Aorta (tissue), 5 donors: Measurements from ENCODE around the gene MCTP2. TPM values are rescaled to one million over a fixed set of nuclear protein-coding genes. Genes with fewer than 3 reads are reported as not detected.

ENCODE experiments used
- ATAC-seq: fragments of 200-7000 bp; cut with Tn5 transposase; one replicate; pipeline ENCODE4 v1.9.1; 2022; ENCODE audit warnings: moderate library complexity; ENCODE audit not compliant: low FRiP score
- DNase-seq, 2 donors: peaks; one replicate each; pipeline ENCODE4 v3.0.0-alpha.2; 2020
- H3K27ac ChIP-seq, 2 donors: one replicate each; pipeline ENCODE4 v1.5.1; 2013; ENCODE audit warnings: low read length in 2 of 2, mild to moderate bottlenecking in 2 of 2, moderate library complexity in 2 of 2, control low read depth in 1 of 2, inconsistent platforms in 1 of 2, low read depth in 1 of 2
- H3K27me3 ChIP-seq, 2 donors: one replicate each; pipeline ENCODE4 v1.6.1; 2013; ENCODE audit warnings: control low read depth in 1 of 2, low read length in 1 of 2, mild to moderate bottlenecking in 1 of 2, moderate library complexity in 1 of 2; ENCODE audit not compliant: insufficient read depth in 2 of 2, control insufficient read depth in 1 of 2
- H3K36me3 ChIP-seq, 2 donors: one replicate each; pipeline ENCODE4 v1.6.1; 2013; ENCODE audit warnings: control low read depth in 1 of 2, low read length in 1 of 2, mild to moderate bottlenecking in 1 of 2; ENCODE audit not compliant: insufficient read depth in 2 of 2, control insufficient read depth in 1 of 2
- H3K4me1 ChIP-seq, 2 donors: one replicate each; pipeline ENCODE4 v1.6.1; 2013; ENCODE audit warnings: low read length in 2 of 2, control low read depth in 1 of 2, mild to moderate bottlenecking in 1 of 2, moderate library complexity in 1 of 2; ENCODE audit not compliant: insufficient read depth in 2 of 2, control insufficient read depth in 1 of 2
- H3K4me3 ChIP-seq, 2 donors: one replicate each; pipeline ENCODE4 v1.5.1; 2013; ENCODE audit warnings: low read length in 2 of 2, control low read depth in 1 of 2, mild to moderate bottlenecking in 1 of 2
- H3K9me3 ChIP-seq: one replicate; pipeline ENCODE4 v1.6.1; 2013; ENCODE audit warnings: mild to moderate bottlenecking, low read length; ENCODE audit not compliant: control insufficient read depth
- WGBS, 2 donors: extraction: QIAGEN DNeasy Blood & Tissue Kit; methylation state at CpG; one replicate each; pipeline ENCODE4 v1.1.7; 2013; 5-methylcytosine and 5-hydroxymethylcytosine counted together
- intact Hi-C, 2 donors: fragments of 100-400 bp; cut with DNase I; formaldehyde crosslinking; loops; one replicate each; pipeline versions ENCODE4 v1.14.2 to v1.15.0; 2022
- polyA plus RNA-seq, 2 donors: library from polyadenylated mRNA; stranded (reverse); fragments of 200-250 nt; gene quantifications; one replicate each; pipeline ENCODE4 v1.2.3, GENCODE V29; 2013
- total RNA-seq, 2 donors: library from RNA; stranded (reverse); fragmentation: NEBNext Ultra II Directional; extraction: Animal tissue kit (Norgen Biotek cat#: 25700); gene quantifications; one replicate each; pipeline ENCODE4 v1.2.1, GENCODE V29; 2021
- donor health status: healthy with polysubstance abuse.
- donor health status: Bipolar disorder and iron deficiency.
- donor health status: DM: no; HTN: no; CAD: no.
- donor health status: DM: no; HTN: no; CAD: no.
- donor health status: DM: yes; HTN: yes; CAD: no.

MCTP2 gene
- total and polyA plus RNA-seq, 4 donors, result 0.13 to 9.6 (median 4.3) TPM

DNA sequence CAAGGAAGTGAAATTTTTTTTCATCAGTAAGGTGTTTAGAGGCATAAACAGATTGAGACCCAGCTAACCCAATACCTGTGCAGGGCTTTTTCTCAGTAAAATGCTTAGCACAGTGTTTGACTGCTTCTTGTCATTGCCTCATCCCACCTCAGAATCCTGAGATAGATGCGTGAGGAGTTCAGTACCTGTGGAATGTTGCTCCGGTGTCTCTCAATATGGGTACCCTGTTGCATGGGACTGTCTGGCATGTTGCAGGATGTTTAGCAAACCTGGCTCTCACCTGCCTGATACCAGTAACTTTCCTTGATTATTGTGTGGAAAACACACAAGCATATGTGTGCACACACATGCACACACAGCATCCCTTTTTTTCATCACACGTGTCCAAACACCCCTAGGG lies 128.4 kb downstream of the MCTP2 start:
- Histone ChIP-seq H3K9me3 (peaks cover 3% of the 10 kb centered on the region), H3K27ac (no peak overlapping the region), H3K36me3 (no peaks in the 10 kb centered on the region), H3K27me3 (no peaks in the 10 kb centered on the region), H3K4me1 (no peaks in the 10 kb centered on the region), H3K4me3 (no peak overlapping the region)
- intact Hi-C loops, result no loop called here
- DNase-seq, result no peak
- ATAC-seq, result no peak
- WGBS, 2 donors, result 92 to 95% methylated on average over 3 of the region's 3 CpGs

DNA sequence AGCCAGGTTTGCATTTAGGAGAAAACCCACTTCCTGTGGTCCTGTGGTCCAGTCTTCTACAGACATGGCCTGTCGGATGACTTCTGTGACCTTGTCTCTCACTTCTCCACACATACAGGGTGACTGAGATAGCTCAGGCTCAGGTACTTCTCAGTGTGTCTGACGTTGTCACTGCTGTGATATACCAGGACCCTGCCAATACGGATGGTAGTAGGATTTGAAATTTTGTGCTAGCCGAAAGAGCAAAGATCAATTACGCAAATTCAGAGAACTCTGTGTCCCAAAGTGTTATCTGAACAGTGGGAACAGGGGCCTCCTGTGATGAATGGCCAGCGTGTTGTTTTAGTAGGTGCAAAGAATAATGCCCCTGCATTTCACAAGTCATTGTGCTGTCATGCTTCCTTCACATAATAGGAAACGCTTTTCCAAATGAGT lies 128.9 kb downstream of the MCTP2 start:
- ATAC-seq (no peak), DNase-seq (no peak)
- Histone ChIP-seq H3K27me3 (no peaks in the 10 kb centered on the region), H3K4me3 (no peak overlapping the region), H3K36me3 (no peaks in the 10 kb centered on the region), H3K9me3 (peaks cover 3% of the 10 kb centered on the region), H3K27ac (no peak overlapping the region), H3K4me1 (no peaks in the 10 kb centered on the region)
- intact Hi-C loops, result no loop called here
- WGBS, 2 donors, result 85 to 87% methylated on average over 7 of the region's 7 CpGs

DNA sequence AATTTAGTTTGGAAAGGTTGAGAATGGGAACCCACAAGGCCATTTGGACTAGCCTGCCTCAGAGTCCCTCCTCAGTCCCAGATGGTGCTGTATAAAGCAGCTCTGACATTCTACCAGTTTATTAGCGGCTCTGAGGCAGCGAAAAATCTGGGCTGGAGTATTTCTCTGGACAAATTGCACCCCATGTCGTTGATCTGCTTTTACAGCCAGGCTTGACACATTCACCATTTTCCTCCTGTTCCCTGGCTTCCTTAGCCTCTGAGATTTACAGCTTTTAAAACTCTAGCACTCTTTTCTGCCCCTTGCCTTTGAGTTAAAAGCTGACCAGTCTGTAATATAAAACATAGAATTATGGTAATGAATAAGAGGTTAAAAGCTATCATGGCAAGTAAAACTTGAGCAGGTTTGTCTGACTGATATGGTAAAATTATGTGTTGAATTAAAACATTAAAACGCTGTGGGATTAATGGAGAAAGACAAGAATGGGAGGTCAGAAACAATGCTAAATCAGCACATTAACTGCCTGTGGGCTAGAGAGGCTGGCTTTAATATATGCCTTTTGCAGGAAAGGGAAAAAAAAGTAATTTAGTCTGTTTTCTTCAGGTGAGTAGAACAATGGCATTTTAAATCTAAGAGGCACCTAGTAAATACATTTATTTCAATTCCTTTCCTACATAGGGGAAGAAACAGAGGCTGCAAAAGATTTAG lies 131.2 kb downstream of the MCTP2 start:
- 57 to 60% methylated on average over 4 of the region's 4 CpGs for WGBS, 2 donors
- H3K4me1 ChIP-seq, result no peaks in the 10 kb centered on the region
- ATAC-seq (no peak), DNase-seq (no peak)
- no peaks in the 10 kb centered on the region for H3K36me3 ChIP-seq
- no peak overlapping the region for H3K27ac ChIP-seq
- intact Hi-C loops, result no loop called here
- H3K27me3 ChIP-seq, result no peaks in the 10 kb centered on the region
- peaks cover 3% of the 10 kb centered on the region for H3K9me3 ChIP-seq
- H3K4me3 ChIP-seq, result no peak overlapping the region

DNA sequence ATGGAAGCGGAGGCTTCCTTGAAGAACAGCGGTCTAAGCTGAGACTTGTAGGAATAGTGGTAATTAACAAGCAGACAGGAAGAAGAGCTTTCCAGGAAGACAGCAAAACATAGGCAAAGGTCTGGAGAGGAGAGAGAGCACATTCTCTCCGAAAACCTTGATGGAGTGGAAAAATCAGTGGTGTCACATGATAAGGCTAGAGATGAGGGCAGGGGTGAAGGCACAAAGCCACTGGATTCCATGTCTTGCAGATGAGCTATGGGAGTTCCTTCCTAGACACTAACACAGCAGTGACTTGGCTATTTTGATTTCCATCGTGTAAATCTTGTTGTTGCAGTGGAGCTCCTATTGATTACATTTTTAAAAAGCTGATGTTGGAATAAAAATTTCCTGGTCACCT lies 132.0 kb downstream of the MCTP2 start:
- no peak overlapping the region for H3K4me3 ChIP-seq
- no peaks in the 10 kb centered on the region for H3K4me1 ChIP-seq
- WGBS, 2 donors, result 65 to 77% methylated on average over 4 of the region's 4 CpGs
- intact Hi-C loops, result no loop called here
- no peaks in the 10 kb centered on the region for H3K36me3 ChIP-seq
- no peak for ATAC-seq
- no peak for DNase-seq
- H3K27ac ChIP-seq, result no peak overlapping the region
- H3K9me3 ChIP-seq, result peaks cover 3% of the 10 kb centered on the region
- no peaks in the 10 kb centered on the region for H3K27me3 ChIP-seq

DNA sequence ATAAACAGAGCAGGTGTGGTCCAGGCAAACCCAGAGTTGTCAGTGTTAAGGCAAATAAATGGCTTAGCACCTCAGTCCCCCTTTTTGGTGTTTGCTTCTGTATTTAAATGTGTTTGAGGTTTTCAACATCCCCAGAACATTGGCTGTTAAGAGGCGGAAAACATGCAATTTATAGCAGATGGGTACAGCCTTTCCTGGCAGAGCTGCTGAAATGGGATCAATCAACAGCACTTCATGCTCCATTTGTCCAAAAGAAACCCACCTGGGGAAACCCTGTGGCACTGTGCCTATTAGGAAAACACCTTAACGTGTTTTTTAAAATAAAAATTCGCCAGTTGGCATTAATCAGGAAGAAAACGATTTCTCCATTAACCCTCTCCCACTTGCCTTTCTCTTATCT lies 135.4 kb downstream of the MCTP2 start:
- H3K36me3 ChIP-seq, result no peaks in the 10 kb centered on the region
- DNase-seq (no peak), ATAC-seq (no peak)
- no peak overlapping the region for H3K27ac ChIP-seq
- H3K4me1 ChIP-seq, result no peaks in the 10 kb centered on the region
- H3K27me3 ChIP-seq, result no peaks in the 10 kb centered on the region
- no peak overlapping the region for H3K4me3 ChIP-seq
- intact Hi-C loops, result no loop called here
- WGBS, 2 donors, result 58 to 61% methylated on average over 4 of the region's 4 CpGs
- H3K9me3 ChIP-seq, result no peaks in the 10 kb centered on the region

DNA sequence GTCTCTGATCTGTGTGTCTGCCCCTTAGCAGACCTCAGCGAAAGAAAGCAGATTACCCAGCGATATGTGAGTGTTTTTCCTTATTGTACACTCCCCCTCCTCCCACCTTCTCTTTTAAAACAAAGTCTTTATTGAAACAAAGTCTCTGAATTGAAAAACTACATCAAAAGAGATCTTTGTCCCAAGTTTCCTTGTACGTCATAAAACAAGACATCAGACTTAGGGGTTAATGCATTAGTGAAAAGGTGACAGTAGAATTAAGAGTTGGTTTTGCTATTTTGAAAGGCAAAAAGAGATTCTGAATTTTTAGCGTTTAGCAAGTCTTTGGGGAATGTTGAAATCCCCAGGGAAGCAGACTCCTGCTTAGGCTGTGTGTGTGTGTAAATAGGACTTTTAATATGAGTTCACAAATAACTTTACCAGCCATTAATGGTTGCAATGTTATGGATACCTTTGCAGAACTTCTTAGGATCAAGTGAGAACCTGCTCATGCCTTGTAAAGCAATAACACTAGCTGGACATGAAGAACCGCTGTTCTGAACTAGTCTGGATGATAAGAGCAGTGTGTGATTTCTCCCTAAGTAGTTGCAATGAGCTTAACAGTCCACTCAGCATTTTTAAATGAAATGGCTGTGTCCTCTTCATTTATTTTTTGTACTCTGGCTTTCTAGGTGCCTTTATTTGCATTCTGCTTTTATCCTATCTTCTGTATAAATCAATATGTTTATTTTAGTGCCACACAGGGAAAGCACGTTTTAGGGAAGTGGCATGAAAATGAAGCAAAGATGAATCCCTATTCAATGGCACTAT lies 136.6 kb downstream of the MCTP2 start:
- H3K27me3 ChIP-seq, result no peaks in the 10 kb centered on the region
- no peak for DNase-seq
- H3K9me3 ChIP-seq, result no peaks in the 10 kb centered on the region
- 53 to 56% methylated on average over 6 of the region's 6 CpGs for WGBS, 2 donors
- H3K4me1 ChIP-seq, result no peaks in the 10 kb centered on the region
- H3K4me3 ChIP-seq, result no peak overlapping the region
- intact Hi-C loops, result no loop called here
- H3K36me3 ChIP-seq, result no peaks in the 10 kb centered on the region
- no peak for ATAC-seq
- H3K27ac ChIP-seq, result no peak overlapping the region

DNA sequence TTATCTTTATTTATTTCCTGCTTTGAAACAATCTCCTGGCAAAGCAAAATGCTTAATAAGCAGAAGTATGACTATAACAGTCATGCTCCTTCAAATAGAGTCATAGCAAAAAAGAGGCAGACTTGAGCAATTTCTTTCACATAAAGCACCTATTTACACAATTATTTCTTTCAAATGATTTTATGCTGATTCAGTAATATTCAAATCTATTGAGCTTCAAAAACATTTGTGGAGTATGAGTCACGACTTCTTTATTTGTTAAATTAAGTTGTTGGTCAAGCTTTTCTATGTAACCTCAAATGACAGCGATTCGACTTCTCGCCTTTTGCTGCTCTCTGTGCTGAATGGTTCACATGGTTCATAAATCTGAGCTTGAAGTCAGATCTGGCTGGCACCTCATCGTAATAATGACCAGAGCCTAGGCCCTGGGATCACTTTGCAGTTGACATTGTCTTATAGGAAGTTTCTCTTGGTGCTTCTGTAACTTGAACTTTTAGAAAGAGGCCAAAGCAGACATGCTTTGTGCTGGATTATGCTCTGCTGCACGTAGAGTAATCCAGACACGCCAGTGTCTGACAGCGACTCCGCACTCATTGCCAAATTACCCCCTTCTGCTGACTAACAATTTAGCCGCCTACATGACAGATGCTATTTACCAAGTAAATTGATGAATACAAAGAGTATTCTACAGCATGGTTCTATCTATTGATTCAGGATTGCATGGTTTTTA lies 139.0 kb downstream of the MCTP2 start:
- H3K27ac ChIP-seq, result no peak overlapping the region
- no peak for DNase-seq
- H3K9me3 ChIP-seq, result no peaks in the 10 kb centered on the region
- H3K4me3 ChIP-seq, result no peak overlapping the region
- 88 to 91% methylated on average over 10 of the region's 10 CpGs for WGBS, 2 donors
- H3K4me1 ChIP-seq, result no peaks in the 10 kb centered on the region
- intact Hi-C loops, result no loop called here
- H3K27me3 ChIP-seq, result no peaks in the 10 kb centered on the region
- ATAC-seq, result no peak
- H3K36me3 ChIP-seq, result no peaks in the 10 kb centered on the region

DNA sequence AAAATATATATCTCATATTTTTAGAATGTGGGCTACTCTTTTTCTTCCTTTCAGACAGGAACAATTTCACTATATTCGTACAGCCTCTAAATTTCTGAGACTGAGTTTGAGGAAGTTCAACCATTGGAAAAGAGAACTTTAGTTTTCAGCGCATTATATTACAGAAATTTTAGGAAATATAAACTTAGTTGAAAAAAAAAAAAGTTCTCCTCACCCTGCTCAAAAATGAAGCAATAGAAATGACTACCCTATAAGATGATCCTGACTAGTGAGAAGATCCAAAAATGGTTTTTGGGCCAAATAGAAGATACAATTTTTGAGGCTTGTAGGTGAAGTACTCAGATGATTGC lies 139.6 kb downstream of the MCTP2 start:
- intact Hi-C loops, result no loop called here
- Histone ChIP-seq H3K9me3 (no peaks in the 10 kb centered on the region), H3K27ac (no peak overlapping the region), H3K36me3 (no peaks in the 10 kb centered on the region), H3K4me1 (no peaks in the 10 kb centered on the region), H3K27me3 (no peaks in the 10 kb centered on the region), H3K4me3 (no peak overlapping the region)
- DNase-seq (no peak), ATAC-seq (no peak)
- 87 to 94% methylated on average over 2 of the region's 2 CpGs for WGBS, 2 donors
